Measurements from ENCODE around the gene SUMF1.
"Not testable (repeated sequence)": the region's sequence is repeated elsewhere in the genome, so short reads cannot be mapped to it uniquely, and the experiment has no call there.

SUMF1 gene

GRCh38 chr3:4460334-4460733 lies 6.7 kb downstream of the SUMF1 start:
- no peak for DNase-seq (ENCODE audit: low read depth)

GRCh38 chr3:4458961-4459360 lies 8.1 kb downstream of the SUMF1 start:
- no peak for DNase-seq (ENCODE audit: low read depth)

- not testable (repeated sequence) for DNase-seq (ENCODE audit: low read depth)
Measured at GRCh38 chr3:4456780-4457179, 10.3 kb downstream of the SUMF1 start.

GRCh38 chr3:4454142-4454541 lies 12.9 kb downstream of the SUMF1 start:
- DNase-seq (ENCODE audit: low read depth) = no peak

- no peak for DNase-seq (ENCODE audit: low read depth)
Measured at GRCh38 chr3:4449043-4449805, 17.8 kb downstream of the SUMF1 start.

- DNase-seq (ENCODE audit: low read depth) = no peak
Measured at GRCh38 chr3:4448187-4448586, 18.9 kb downstream of the SUMF1 start.

- DNase-seq (ENCODE audit: low read depth) = no peak
Measured at GRCh38 chr3:4447295-4447999, 19.6 kb downstream of the SUMF1 start.

GRCh38 chr3:4440951-4441350 lies 26.1 kb downstream of the SUMF1 start:
- no peak for DNase-seq (ENCODE audit: low read depth)

GRCh38 chr3:4438296-4438695 lies 28.8 kb downstream of the SUMF1 start:
- DNase-seq (ENCODE audit: low read depth) = no peak

GRCh38 chr3:4432259-4432658 lies 34.8 kb downstream of the SUMF1 start:
- no peak for DNase-seq (ENCODE audit: low read depth)

GRCh38 chr3:4429648-4430350 lies 37.3 kb downstream of the SUMF1 start:
- DNase-seq (ENCODE audit: low read depth) = no peak

GRCh38 chr3:4426782-4427344 lies 40.2 kb downstream of the SUMF1 start:
- no peak for DNase-seq (ENCODE audit: low read depth)

- DNase-seq (ENCODE audit: low read depth) = no peak
Measured at GRCh38 chr3:4426261-4426781, 40.7 kb downstream of the SUMF1 start.

GRCh38 chr3:4425707-4426106 lies 41.4 kb downstream of the SUMF1 start:
- DNase-seq (ENCODE audit: low read depth) = no peak

GRCh38 chr3:4425055-4425454 lies 42.0 kb downstream of the SUMF1 start:
- DNase-seq (ENCODE audit: low read depth) = no peak

- no peak for DNase-seq (ENCODE audit: low read depth)
Measured at GRCh38 chr3:4421121-4421520, 45.9 kb downstream of the SUMF1 start.

- DNase-seq (ENCODE audit: low read depth) = no peak
Measured at GRCh38 chr3:4419920-4420319, 47.1 kb downstream of the SUMF1 start.

GRCh38 chr3:4419386-4419785 lies 47.7 kb downstream of the SUMF1 start:
- DNase-seq (ENCODE audit: low read depth) = no peak

GRCh38 chr3:4418156-4418555 lies 48.9 kb downstream of the SUMF1 start:
- DNase-seq (ENCODE audit: low read depth) = no peak

GRCh38 chr3:4417449-4417848 lies 49.6 kb downstream of the SUMF1 start:
- no peak for DNase-seq (ENCODE audit: low read depth)

GRCh38 chr3:4416961-4417360 lies 50.1 kb downstream of the SUMF1 start:
- no peak for DNase-seq (ENCODE audit: low read depth)

- DNase-seq (ENCODE audit: low read depth) = no peak
Measured at GRCh38 chr3:4416427-4416945, 50.6 kb downstream of the SUMF1 start.

All from T-helper 22 cell (primary cell).